A673 (cell line): ENCODE results near the gene RHAG. TPM values are rescaled to one million over a fixed set of nuclear protein-coding genes. Genes with fewer than 3 reads are reported as not detected.

ENCODE experiments used
- BruUV-seq: library from RNA; stranded (reverse); fragments of 400-500 nt; replicated peaks from 2 replicates; lab custom pipeline; 2021; lab: Mats Ljungman, UMichigan
- CTCF ChIA-PET: fragments of 300-600 bp; sonication (Branson Sonifier 250); formaldehyde crosslinking; loops from one replicate; lab custom pipeline; 2022; ENCODE audit warnings: antibody characterized with exemption; lab: Charles Lee
- POLR2A ChIA-PET: fragments of 300-600 bp; sonication (Branson Sonifier 250); formaldehyde crosslinking; loops from one replicate; lab custom pipeline; 2022; ENCODE audit warnings: antibody characterized with exemption; ENCODE audit not compliant: low non-redundant PET; lab: Charles Lee
- DNase-seq: peaks from one replicate; pipeline ENCODE4 v3.0.0-alpha.2; 2015; ENCODE audit warnings: low spot score
- H3K27ac ChIP-seq: fragments of 200-600 bp; sonication (generic); 2 replicates; pipeline ENCODE4 v1.5.1; 2016; ENCODE audit warnings: mixed run types, low read depth, mild to moderate bottlenecking, mixed read lengths, antibody characterized with exemption, low read length; ENCODE audit not compliant: poor library complexity, severe bottlenecking
- H3K27me3 ChIP-seq: fragments of 200-600 bp; sonication (generic); replicated peaks from 2 replicates; pipeline ENCODE4 v1.6.1; 2017; ENCODE audit warnings: mixed run types, low read depth, mild to moderate bottlenecking, mixed read lengths, antibody characterized with exemption, low read length; ENCODE audit not compliant: insufficient read depth, poor library complexity
- H3K36me3 ChIP-seq: fragments of 200-600 bp; sonication (generic); 2 replicates; pipeline ENCODE4 v1.6.1; 2016; ENCODE audit warnings: mixed run types, mild to moderate bottlenecking, mixed read lengths, antibody characterized with exemption, low read length; ENCODE audit not compliant: insufficient read depth, poor library complexity, severe bottlenecking
- H3K4me1 ChIP-seq: fragments of 200-600 bp; sonication (generic); 2 replicates; pipeline ENCODE4 v1.6.1; 2017; ENCODE audit warnings: mixed run types, mild to moderate bottlenecking, mixed read lengths, antibody characterized with exemption, low read length; ENCODE audit not compliant: insufficient read depth, poor library complexity, severe bottlenecking
- H3K4me3 ChIP-seq: fragments of 200-600 bp; sonication (generic); 2 replicates; pipeline ENCODE4 v1.5.1; 2016; ENCODE audit warnings: low read depth, mixed run types, mild to moderate bottlenecking, mixed read lengths, low read length; ENCODE audit not compliant: poor library complexity, severe bottlenecking
- H3K9me3 ChIP-seq: fragments of 200-600 bp; sonication (generic); 2 replicates; pipeline ENCODE4 v1.6.1; 2016; ENCODE audit warnings: mixed run types, low read depth, mild to moderate bottlenecking, mixed read lengths, antibody characterized with exemption, low read length; ENCODE audit not compliant: poor library complexity, severe bottlenecking
- CTCF ChIP-seq: fragments of 300-800, 200-600 bp; sonication (generic); conservative IDR thresholded peaks from 2 replicates; pipeline ENCODE4 v1.5.1; 2017; ENCODE audit warnings: low read depth, mild to moderate bottlenecking, antibody characterized with exemption, low read length, moderate library complexity, mixed read lengths
- EZH2 ChIP-seq: fragments of 200-600 bp; sonication (generic); IDR thresholded peaks from 2 replicates; pipeline ENCODE4 v1.6.1; 2017; ENCODE audit warnings: borderline replicate concordance, low read depth, mild to moderate bottlenecking, mixed read lengths, antibody characterized with exemption, low read length; ENCODE audit not compliant: poor library complexity, severe bottlenecking
- intact Hi-C: fragments of 100-400 bp; cut with micrococcal nuclease; formaldehyde crosslinking; loops from one replicate; pipeline ENCODE4 v1.10.0; 2022; ENCODE audit not compliant: unreplicated experiment
- total RNA-seq: library from RNA; stranded (reverse); gene quantifications from 2 replicates; pipeline ENCODE4 v1.2.3, GENCODE V29; 2021

RHAG gene
- total RNA-seq, 1 experiment from 2014 or later: not detected

GRCh38 chr6:49653942-49654341, 17.3 kb upstream of the RHAG start:
- CTCF ChIA-PET: no interaction called here
- no TSS peak for BruUV-seq

GRCh38 chr6:49653438-49653837, 16.8 kb upstream of the RHAG start:
- no TSS peak for BruUV-seq
- ChIA-PET CTCF (no interaction called here), POLR2A (no interaction called here)
- Histone ChIP-seq H3K27me3 (peaks cover 20% of the 10 kb centered on the region), H3K27ac (no peak overlapping the region), H3K36me3 (no peaks in the 10 kb centered on the region), H3K9me3 (no peaks in the 10 kb centered on the region), H3K4me1 (no peaks in the 10 kb centered on the region), H3K4me3 (no peak overlapping the region)
- intact Hi-C loops: no loop called here
- TF ChIP-seq EZH2: no peak
- no peak for TF ChIP-seq CTCF
- DNase-seq: no peak

More at GRCh38 chr6:49653942-49654341, 17.3 kb upstream of the RHAG start:
- POLR2A ChIA-PET: no interaction called here
- Histone ChIP-seq H3K27ac (no peak overlapping the region), H3K4me1 (no peaks in the 10 kb centered on the region), H3K9me3 (no peaks in the 10 kb centered on the region), H3K4me3 (no peak overlapping the region), H3K36me3 (no peaks in the 10 kb centered on the region), H3K27me3 (peaks cover 20% of the 10 kb centered on the region)
- intact Hi-C loops: no loop called here
- no peak for DNase-seq
- no peak for TF ChIP-seq EZH2
- TF ChIP-seq CTCF: no peak

- Histone ChIP-seq H3K27ac (no peak overlapping the region), H3K4me1 (no peaks in the 10 kb centered on the region), H3K36me3 (no peaks in the 10 kb centered on the region), H3K4me3 (no peak overlapping the region), H3K9me3 (no peaks in the 10 kb centered on the region), H3K27me3 (peaks cover 21% of the 10 kb centered on the region)
- ChIA-PET POLR2A (no interaction called here), CTCF (no interaction called here)
- TF ChIP-seq EZH2 (no peak), CTCF (no peak)
- BruUV-seq: no TSS peak
- intact Hi-C loops: no loop called here
- no peak for DNase-seq
Measured at GRCh38 chr6:49651239-49651638, 14.6 kb upstream of the RHAG start.
